A549 (cell line): ENCODE data around the gene DACT3. TPM values are rescaled to one million over a fixed set of nuclear protein-coding genes. Genes with fewer than 3 reads are reported as not detected.

Source experiments
- ATAC-seq, 2 experiments: fragments of 200-7000 bp in 1 of 2; fragments of >200 bp in 1 of 2; cut with Nextera tagmentation in 1 of 2; cut with Tn5 transposase in 1 of 2; 3 replicates each; pipeline versions ENCODE4 v1.8.0 to v1.9.1; 2018 to 2020; ENCODE audit warnings: mild to moderate bottlenecking in 1 of 2, moderate library complexity in 1 of 2
- CTCF ChIA-PET: fragments of 300-600 bp; sonication (Branson Sonifier 250); formaldehyde crosslinking; extraction: SDS; loops from one replicate; lab custom pipeline; 2021; ENCODE audit warnings: antibody characterized with exemption, inconsistent platforms; lab: Yijun Ruan, JAX
- POLR2A ChIA-PET: fragments of 350-600 bp; formaldehyde crosslinking; extraction: SDS; loops from one replicate; lab custom pipeline; 2021; ENCODE audit warnings: antibody characterized with exemption, inconsistent platforms; lab: Yijun Ruan, JAX
- DNase-seq, 2 experiments: peaks; one replicate each; pipeline versions ENCODE4 v3.0.0 to v3.0.0-alpha.2; 2011 to 2016; ENCODE audit warnings: low read depth in 1 of 2, low spot score in 1 of 2
- FAIRE-seq: peaks from 2 replicates; lab custom pipeline; 2011; peaks lifted over from hg19 to GRCh38; lab: Jason Lieb, UNC
- H3K27ac ChIP-seq, 2 experiments: fragments of >200 bp; sonication (Bioruptor Twin); formaldehyde crosslinking; 3 replicates each; pipeline ENCODE4 v1.5.1; 2016 to 2017
- H3K4me1 ChIP-seq: fragments of >200 bp; sonication (Bioruptor Twin); formaldehyde crosslinking; 3 replicates; pipeline ENCODE4 v1.6.1; 2016
- H3K4me2 ChIP-seq: fragments of >200 bp; sonication (Bioruptor Twin); formaldehyde crosslinking; 3 replicates; pipeline ENCODE4 v1.6.1; 2016
- H3K4me3 ChIP-seq: fragments of >200 bp; sonication (Bioruptor Twin); formaldehyde crosslinking; 3 replicates; pipeline ENCODE4 v1.5.1; 2016
- H3K9me3 ChIP-seq: fragments of >200 bp; sonication (Bioruptor Twin); formaldehyde crosslinking; 3 replicates; pipeline ENCODE4 v1.6.1; 2016
- CBX8 ChIP-seq: fragments of 200-600 bp; sonication (generic); IDR thresholded peaks from 2 replicates; pipeline ENCODE4 v1.6.1; 2016
- CHD4 ChIP-seq: fragments of 200-600 bp; sonication (generic); IDR thresholded peaks from 2 replicates; pipeline ENCODE4 v1.6.1; 2016; ENCODE audit warnings: antibody characterized with exemption, mild to moderate bottlenecking, borderline replicate concordance
- EP300 ChIP-seq, 2 experiments: fragments of >200 bp; sonication (Bioruptor Twin); formaldehyde crosslinking; IDR thresholded peaks; 2 replicates in 1 of 2; 3 replicates in 1 of 2; pipeline ENCODE4 v1.6.1; 2016 to 2017
- ESRRA ChIP-seq: fragments of 150-350 bp; IDR thresholded peaks from 2 replicates; pipeline ENCODE4 v1.6.1; 2014; ENCODE audit warnings: mild to moderate bottlenecking, low read length, borderline replicate concordance
- FOSL2 ChIP-seq, 2 experiments: fragments of 450-650 bp in 1 of 2; fragments of >200 bp in 1 of 2; sonication (Bioruptor Twin) in 1 of 2; formaldehyde crosslinking; IDR thresholded peaks; 2 replicates each; pipeline versions ENCODE4 v1.5.0 to v1.6.1; 2016 to 2020; ENCODE audit warnings: mild to moderate bottlenecking in 1 of 2, moderate library complexity in 1 of 2
- HOXB5 ChIP-seq: fragments of 250-450 bp; sonication (Bioruptor Pico); IDR thresholded peaks from 2 replicates; pipeline ENCODE4 v1.5.0; 2020; ENCODE audit warnings: mild to moderate bottlenecking, moderate library complexity
- JUN ChIP-seq, 2 experiments: fragments of >200 bp; sonication (Bioruptor Twin); formaldehyde crosslinking; IDR thresholded peaks; 2 replicates in 1 of 2; 3 replicates in 1 of 2; pipeline ENCODE4 v1.6.1; 2016 to 2017
- KDM1A ChIP-seq: fragments of 200-600 bp; sonication (generic); IDR thresholded peaks from 2 replicates; pipeline ENCODE4 v1.6.1; 2016; ENCODE audit warnings: low read depth, mild to moderate bottlenecking
- MAFK ChIP-seq: fragments of 450-650 bp; IDR thresholded peaks from 2 replicates; pipeline ENCODE4 v1.6.1; 2014; ENCODE audit not compliant: partially characterized antibody
- MAZ ChIP-seq: fragments of 150-350 bp; IDR thresholded peaks from 2 replicates; pipeline ENCODE4 v1.6.1; 2014; ENCODE audit warnings: antibody characterized with exemption, low read depth, low read length, borderline replicate concordance
- NPAS2 ChIP-seq: fragments of 250-450 bp; sonication (Bioruptor Pico); IDR thresholded peaks from 2 replicates; pipeline ENCODE4 v1.8.0; 2022; ENCODE audit warnings: mild to moderate bottlenecking, moderate library complexity, borderline replicate concordance
- NR3C1 ChIP-seq: fragments of >200 bp; sonication (Bioruptor Twin); formaldehyde crosslinking; IDR thresholded peaks from 3 replicates; pipeline ENCODE4 v1.6.1; 2017
- PHF8 ChIP-seq: fragments of 200-600 bp; sonication (generic); IDR thresholded peaks from 2 replicates; pipeline ENCODE4 v1.6.1; 2016; ENCODE audit warnings: low read depth, mild to moderate bottlenecking, antibody characterized with exemption, moderate library complexity, borderline replicate concordance
- RCOR1 ChIP-seq: fragments of 150-350 bp; IDR thresholded peaks from 2 replicates; pipeline ENCODE4 v1.6.1; 2014; ENCODE audit warnings: antibody characterized with exemption, low read length, low read depth
- SREBF2 ChIP-seq: fragments of 450-650 bp; IDR thresholded peaks from 2 replicates; pipeline ENCODE4 v1.6.1; 2014; ENCODE audit warnings: mild to moderate bottlenecking, moderate library complexity
- TFCP2L1 ChIP-seq: fragments of 250-450 bp; sonication (Bioruptor Pico); IDR thresholded peaks from 2 replicates; pipeline ENCODE4 v1.5.0; 2021; ENCODE audit warnings: mild to moderate bottlenecking
- TP53 ChIP-seq: fragments of 250-450 bp; sonication (Bioruptor Pico); IDR thresholded peaks from 2 replicates; pipeline ENCODE4 v1.5.0; 2021; ENCODE audit warnings: mild to moderate bottlenecking, moderate library complexity
- ZNF302 ChIP-seq: fragments of 250-450 bp; sonication (Bioruptor Pico); IDR thresholded peaks from 2 replicates; pipeline ENCODE4 v1.9.0; 2021; ENCODE audit warnings: inconsistent platforms, mild to moderate bottlenecking, moderate library complexity
- WGBS: methylation state at CpG from one replicate; pipeline ENCODE4 v1.1.6; 2017; ENCODE audit errors: missing lambda C conversion rate; 5-methylcytosine and 5-hydroxymethylcytosine counted together
- polyA plus RNA-seq, 4 experiments: library from polyadenylated mRNA; depleted of rRNA in 3 of 4; stranded (reverse); fragments of >200 nt; fragmentation: RNase III in 1 of 4; extraction: RNeasy Plus Mini Kit Qiagen cat#74134 plus additional on column Dnase treatment in 1 of 4; gene quantifications; 2 replicates in 3 of 4; 3 replicates in 1 of 4; pipeline ENCODE4 v1.2.3, GENCODE V29; 2011 to 2017
- TF ChIP-seq, protein P1 (sequence below): fragments of >200 bp; sonication (Bioruptor Twin); formaldehyde crosslinking; IDR thresholded peaks from 3 replicates; pipeline ENCODE4 v1.5.1; 2016
- TF ChIP-seq, protein P2 (sequence below): fragments of 250-450 bp; sonication (Bioruptor Pico); IDR thresholded peaks from 2 replicates; pipeline ENCODE4 v1.5.0; 2021; ENCODE audit warnings: mild to moderate bottlenecking, moderate library complexity, borderline replicate concordance
- TF ChIP-seq, protein P3 (sequence below): IDR thresholded peaks from 2 replicates; pipeline ENCODE4 v1.6.1; 2012
- TF ChIP-seq, protein P4 (sequence below): fragments of 450-650 bp; IDR thresholded peaks from 2 replicates; pipeline ENCODE4 v1.6.1; 2014; ENCODE audit warnings: antibody characterized with exemption
- TF ChIP-seq, protein P5 (sequence below): fragments of 250-450 bp; sonication (Bioruptor Pico); IDR thresholded peaks from 2 replicates; pipeline ENCODE4 v1.5.0; 2020; ENCODE audit warnings: low read depth, mild to moderate bottlenecking, moderate library complexity

DACT3 gene
- polyA plus RNA-seq, 2 of the 4 experiments (the other 2 are of a cell fraction): 0.32 to 0.36 TPM

GRCh38 chr19:46622118-46622446 lies 38.9 kb downstream of the DACT3 start:
- TF ChIP-seq ESRRA: no peak
- TF ChIP-seq, protein P1, sequence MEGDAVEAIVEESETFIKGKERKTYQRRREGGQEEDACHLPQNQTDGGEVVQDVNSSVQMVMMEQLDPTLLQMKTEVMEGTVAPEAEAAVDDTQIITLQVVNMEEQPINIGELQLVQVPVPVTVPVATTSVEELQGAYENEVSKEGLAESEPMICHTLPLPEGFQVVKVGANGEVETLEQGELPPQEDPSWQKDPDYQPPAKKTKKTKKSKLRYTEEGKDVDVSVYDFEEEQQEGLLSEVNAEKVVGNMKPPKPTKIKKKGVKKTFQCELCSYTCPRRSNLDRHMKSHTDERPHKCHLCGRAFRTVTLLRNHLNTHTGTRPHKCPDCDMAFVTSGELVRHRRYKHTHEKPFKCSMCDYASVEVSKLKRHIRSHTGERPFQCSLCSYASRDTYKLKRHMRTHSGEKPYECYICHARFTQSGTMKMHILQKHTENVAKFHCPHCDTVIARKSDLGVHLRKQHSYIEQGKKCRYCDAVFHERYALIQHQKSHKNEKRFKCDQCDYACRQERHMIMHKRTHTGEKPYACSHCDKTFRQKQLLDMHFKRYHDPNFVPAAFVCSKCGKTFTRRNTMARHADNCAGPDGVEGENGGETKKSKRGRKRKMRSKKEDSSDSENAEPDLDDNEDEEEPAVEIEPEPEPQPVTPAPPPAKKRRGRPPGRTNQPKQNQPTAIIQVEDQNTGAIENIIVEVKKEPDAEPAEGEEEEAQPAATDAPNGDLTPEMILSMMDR: no peak
- no peak for TF ChIP-seq RCOR1
- no peak for TF ChIP-seq NR3C1
- TF ChIP-seq HOXB5 (CRISPR knock-in tag): no peak
- TF ChIP-seq JUN (IDR thresholded peaks at IDR 0.05): no peak
- no peak for TF ChIP-seq FOSL2 (IDR thresholded peaks at IDR 0.05)
- TF ChIP-seq FOSL2 (CRISPR knock-in tag; IDR thresholded peaks at IDR 0.05): no peak
- TF ChIP-seq NPAS2 (CRISPR knock-in tag): no peak
- TF ChIP-seq SREBF2: no peak
- no peak for TF ChIP-seq MAFK
- TF ChIP-seq, protein P2, sequence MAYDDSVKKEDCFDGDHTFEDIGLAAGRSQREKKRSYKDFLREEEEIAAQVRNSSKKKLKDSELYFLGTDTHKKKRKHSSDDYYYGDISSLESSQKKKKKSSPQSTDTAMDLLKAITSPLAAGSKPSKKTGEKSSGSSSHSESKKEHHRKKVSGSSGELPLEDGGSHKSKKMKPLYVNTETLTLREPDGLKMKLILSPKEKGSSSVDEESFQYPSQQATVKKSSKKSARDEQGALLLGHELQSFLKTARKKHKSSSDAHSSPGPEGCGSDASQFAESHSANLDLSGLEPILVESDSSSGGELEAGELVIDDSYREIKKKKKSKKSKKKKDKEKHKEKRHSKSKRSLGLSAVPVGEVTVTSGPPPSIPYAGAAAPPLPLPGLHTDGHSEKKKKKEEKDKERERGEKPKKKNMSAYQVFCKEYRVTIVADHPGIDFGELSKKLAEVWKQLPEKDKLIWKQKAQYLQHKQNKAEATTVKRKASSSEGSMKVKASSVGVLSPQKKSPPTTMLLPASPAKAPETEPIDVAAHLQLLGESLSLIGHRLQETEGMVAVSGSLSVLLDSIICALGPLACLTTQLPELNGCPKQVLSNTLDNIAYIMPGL: no peak
- TF ChIP-seq CHD4: no peak
- TF ChIP-seq TFCP2L1 (CRISPR knock-in tag): no peak
- no peak for TF ChIP-seq EP300 (IDR thresholded peaks at IDR 0.05)
- TF ChIP-seq PHF8: no peak
- no peak overlapping the region for H3K4me2 ChIP-seq
- H3K27ac ChIP-seq: no peak overlapping the region
- POLR2A ChIA-PET: no interaction called here
- CTCF ChIA-PET: interaction anchor here (1.4 to 34.1 kb wide), 5 partner anchors 2 to 127 kb away, joined by 4 to 737 read pairs (median 483); partner anchors contain the start of genes CALM3, DACT3, GNG8 and PTGIR
- ATAC-seq: no peak
- H3K4me3 ChIP-seq: no peak overlapping the region
- no peak for FAIRE-seq
- no peaks in the 10 kb centered on the region for H3K9me3 ChIP-seq
- H3K4me1 ChIP-seq: peaks cover 15% of the 10 kb centered on the region
- WGBS: 64% methylated on average over 7 of the region's 7 CpGs
- no peak for DNase-seq

DNA sequence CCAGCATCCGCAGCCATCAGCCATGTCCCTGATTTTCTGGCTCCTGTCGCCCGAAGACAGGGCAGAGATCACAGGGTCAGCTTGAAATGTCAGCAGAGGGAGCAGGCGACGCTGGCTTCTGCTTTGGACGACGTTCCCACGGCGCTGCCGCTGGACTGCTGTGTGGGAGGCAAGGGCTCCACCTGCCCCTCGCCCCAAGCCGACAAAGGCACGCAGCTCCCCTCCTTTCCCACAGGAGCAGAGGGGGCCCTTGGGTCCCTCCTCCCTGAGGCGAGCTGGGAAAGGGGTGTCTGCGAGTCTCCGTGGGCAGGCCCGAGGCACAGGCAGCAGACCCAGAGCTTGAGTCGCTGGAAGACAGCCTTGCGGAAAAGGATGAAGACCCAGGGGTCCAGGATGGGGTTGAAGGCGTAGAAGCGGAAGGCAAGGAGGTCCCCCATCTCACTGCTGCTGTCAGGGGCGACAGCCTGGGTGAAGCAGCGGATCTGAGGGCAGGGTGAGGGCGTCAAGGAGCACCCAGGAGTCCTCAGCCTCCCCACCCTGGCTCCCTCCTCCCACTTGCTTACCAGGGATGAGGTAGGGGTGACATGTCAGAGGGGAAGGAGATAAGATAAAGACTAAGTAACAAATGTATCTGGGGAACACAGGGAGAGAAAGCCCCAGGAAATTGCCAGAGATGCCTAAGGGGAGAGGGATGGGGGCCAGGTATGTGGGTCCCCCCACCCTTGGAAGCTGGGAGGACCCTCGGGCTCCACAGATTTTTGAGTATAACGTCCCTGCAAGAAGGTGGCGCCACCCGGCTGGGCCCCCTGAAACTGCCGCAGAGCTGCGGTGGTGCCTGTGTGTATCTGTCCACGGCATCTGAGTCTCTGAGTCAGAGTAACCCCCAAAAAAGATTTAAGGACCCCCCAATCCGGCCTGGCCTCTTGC lies 39.5 kb downstream of the DACT3 start:
- Histone ChIP-seq H3K27ac (no peak overlapping the region), H3K4me1 (peaks cover 19% of the 10 kb centered on the region), H3K9me3 (no peaks in the 10 kb centered on the region), H3K4me2 (no peak overlapping the region), H3K4me3 (no peak overlapping the region)
- no peak for FAIRE-seq
- DNase-seq: no peak
- CTCF ChIA-PET: interaction anchor here (0.6 to 34.1 kb wide), 9 partner anchors 2 to 369 kb away, joined by 3 to 737 read pairs (median 6); partner anchors contain the start of genes CALM3, DACT3, GNG8 and PTGIR
- TF ChIP-seq CBX8: no peak
- no peak for TF ChIP-seq MAFK
- TF ChIP-seq, protein P3, sequence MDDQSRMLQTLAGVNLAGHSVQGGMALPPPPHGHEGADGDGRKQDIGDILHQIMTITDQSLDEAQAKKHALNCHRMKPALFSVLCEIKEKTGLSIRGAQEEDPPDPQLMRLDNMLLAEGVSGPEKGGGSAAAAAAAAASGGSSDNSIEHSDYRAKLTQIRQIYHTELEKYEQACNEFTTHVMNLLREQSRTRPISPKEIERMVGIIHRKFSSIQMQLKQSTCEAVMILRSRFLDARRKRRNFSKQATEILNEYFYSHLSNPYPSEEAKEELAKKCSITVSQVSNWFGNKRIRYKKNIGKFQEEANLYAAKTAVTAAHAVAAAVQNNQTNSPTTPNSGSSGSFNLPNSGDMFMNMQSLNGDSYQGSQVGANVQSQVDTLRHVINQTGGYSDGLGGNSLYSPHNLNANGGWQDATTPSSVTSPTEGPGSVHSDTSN: no peak
- TF ChIP-seq CHD4: no peak
- no peak for TF ChIP-seq PHF8
- POLR2A ChIA-PET: no interaction called here
- ATAC-seq: no peak
- 75% methylated on average over 32 of the region's 32 CpGs for WGBS

DNA sequence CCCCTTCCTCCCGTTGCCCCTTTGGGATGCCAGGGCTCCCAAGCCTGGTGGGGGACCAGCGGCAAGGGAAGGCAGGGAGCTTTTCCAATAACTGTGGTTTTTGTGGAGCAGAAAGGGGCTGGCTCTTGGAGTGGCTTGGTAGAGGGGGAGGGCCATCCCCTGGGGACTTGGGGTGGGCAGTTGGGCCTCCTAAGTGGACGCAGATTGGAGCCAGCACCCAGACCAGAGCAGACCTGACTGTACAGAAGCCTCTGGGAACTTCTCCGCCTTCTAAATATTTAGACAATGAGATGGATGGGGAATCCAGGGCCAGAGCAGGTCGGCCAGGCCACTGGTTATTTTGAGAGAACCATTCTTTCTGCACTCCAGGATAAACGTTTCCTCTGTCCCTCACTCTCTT lies 40.3 kb downstream of the DACT3 start:
- H3K4me2 ChIP-seq: no peak overlapping the region
- CTCF ChIA-PET: interaction anchor here (0.6 to 34.1 kb wide), 8 partner anchors 3 to 370 kb away, joined by 3 to 737 read pairs (median 53); partner anchors contain the start of genes CALM3, DACT3, GNG8 and PTGIR
- H3K27ac ChIP-seq: no peak overlapping the region

More for the DNA sequence above, 40.3 kb downstream of the DACT3 start:
- POLR2A ChIA-PET: interaction anchor here (0.8 kb wide), 1 partner anchor 21 kb away, joined by 3 read pairs; no protein-coding TSS in a partner anchor
- no peak for ATAC-seq
- no peaks in the 10 kb centered on the region for H3K9me3 ChIP-seq
- TF ChIP-seq, protein P4, sequence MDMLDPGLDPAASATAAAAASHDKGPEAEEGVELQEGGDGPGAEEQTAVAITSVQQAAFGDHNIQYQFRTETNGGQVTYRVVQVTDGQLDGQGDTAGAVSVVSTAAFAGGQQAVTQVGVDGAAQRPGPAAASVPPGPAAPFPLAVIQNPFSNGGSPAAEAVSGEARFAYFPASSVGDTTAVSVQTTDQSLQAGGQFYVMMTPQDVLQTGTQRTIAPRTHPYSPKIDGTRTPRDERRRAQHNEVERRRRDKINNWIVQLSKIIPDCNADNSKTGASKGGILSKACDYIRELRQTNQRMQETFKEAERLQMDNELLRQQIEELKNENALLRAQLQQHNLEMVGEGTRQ: no peak
- TF ChIP-seq TP53 (no peak), MAZ (no peak), HOXB5 (CRISPR knock-in tag) (no peak), NPAS2 (CRISPR knock-in tag) (no peak), TFCP2L1 (CRISPR knock-in tag) (no peak), KDM1A (no peak), ZNF302 (CRISPR knock-in tag) (no peak)
- TF ChIP-seq, protein P5, sequence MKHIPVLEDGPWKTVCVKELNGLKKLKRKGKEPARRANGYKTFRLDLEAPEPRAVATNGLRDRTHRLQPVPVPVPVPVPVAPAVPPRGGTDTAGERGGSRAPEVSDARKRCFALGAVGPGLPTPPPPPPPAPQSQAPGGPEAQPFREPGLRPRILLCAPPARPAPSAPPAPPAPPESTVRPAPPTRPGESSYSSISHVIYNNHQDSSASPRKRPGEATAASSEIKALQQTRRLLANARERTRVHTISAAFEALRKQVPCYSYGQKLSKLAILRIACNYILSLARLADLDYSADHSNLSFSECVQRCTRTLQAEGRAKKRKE (CRISPR knock-in tag): no peak
- 48% methylated on average over 6 of the region's 6 CpGs for WGBS
- FAIRE-seq: no peak
- no peak for DNase-seq
- no peak overlapping the region for H3K4me3 ChIP-seq
- H3K4me1 ChIP-seq: peaks cover 18% of the 10 kb centered on the region
